Epithelial cell of prostate (primary cell): ENCODE measurements around the gene LMO4.

Source experiments
- DNase-seq: peaks from one replicate; pipeline ENCODE4 v3.0.0-alpha.2; 2011; ENCODE audit warnings: low read depth, low spot score
- H3K27ac ChIP-seq: fragments of 450-650 bp; 2 replicates; pipeline ENCODE4 v1.5.1; 2017; ENCODE audit warnings: mild to moderate bottlenecking

LMO4 gene

DNA sequence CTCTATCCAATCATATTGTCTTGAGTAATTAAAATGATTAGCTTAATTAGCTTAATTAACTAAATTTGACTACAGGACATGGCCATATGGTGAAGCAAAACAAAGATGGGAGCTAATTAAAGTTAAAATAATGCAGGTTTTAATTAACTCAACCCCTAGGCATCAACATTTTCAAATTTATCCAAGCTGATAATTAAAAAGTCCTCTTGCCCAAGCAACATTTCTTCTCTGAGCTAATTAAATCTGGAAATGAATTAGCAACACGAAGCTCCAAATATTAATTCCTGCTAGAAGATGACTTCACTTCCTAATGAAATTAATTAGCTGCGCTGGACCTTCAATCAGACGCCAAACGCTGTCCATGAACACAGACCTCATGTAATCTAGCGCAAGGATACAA lies 27.9 kb downstream of the LMO4 start:
- no peak for DNase-seq
- H3K27ac ChIP-seq: no peak overlapping the region

DNA sequence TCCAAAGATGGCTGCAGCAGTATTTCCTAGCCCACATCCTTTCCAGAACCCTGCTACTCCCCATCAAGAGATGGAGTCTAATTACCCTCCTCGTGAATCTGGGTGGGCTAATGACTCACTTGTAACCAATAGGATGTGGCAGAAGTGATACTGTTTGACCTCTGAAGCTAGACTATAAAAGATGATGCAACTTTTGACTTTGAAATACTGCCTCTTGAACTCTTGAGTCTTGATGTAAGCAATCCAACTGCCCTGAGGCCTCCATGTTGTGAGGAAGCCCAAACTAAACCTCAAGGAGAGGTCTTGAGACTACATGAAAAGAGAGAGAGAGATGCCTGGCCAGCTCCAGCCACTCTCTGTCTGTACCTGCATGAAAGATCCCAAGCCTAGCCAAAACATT lies 29.5 kb downstream of the LMO4 start:
- H3K27ac ChIP-seq: no peak overlapping the region
- DNase-seq: no peak

DNA sequence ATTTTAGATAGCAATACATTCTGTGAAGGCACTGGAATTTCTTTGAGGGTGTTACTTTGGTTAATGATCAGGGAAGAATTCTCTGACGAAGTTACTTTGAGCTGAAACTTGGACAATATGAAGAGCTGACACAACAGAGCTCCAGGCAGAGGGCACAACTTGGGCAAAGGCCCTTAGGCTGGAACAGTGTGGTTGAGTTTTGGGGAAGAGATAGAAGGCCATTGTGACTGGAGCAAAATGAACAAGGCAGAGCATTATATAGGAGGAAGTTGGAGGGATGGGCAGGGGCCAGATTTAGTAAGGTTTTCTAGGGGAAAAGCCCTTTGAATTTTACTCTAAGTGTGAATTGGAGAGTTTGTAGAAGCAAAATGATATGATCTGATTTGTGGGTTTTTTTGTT lies 30.9 kb downstream of the LMO4 start:
- no peak overlapping the region for H3K27ac ChIP-seq
- DNase-seq: no peak

DNA sequence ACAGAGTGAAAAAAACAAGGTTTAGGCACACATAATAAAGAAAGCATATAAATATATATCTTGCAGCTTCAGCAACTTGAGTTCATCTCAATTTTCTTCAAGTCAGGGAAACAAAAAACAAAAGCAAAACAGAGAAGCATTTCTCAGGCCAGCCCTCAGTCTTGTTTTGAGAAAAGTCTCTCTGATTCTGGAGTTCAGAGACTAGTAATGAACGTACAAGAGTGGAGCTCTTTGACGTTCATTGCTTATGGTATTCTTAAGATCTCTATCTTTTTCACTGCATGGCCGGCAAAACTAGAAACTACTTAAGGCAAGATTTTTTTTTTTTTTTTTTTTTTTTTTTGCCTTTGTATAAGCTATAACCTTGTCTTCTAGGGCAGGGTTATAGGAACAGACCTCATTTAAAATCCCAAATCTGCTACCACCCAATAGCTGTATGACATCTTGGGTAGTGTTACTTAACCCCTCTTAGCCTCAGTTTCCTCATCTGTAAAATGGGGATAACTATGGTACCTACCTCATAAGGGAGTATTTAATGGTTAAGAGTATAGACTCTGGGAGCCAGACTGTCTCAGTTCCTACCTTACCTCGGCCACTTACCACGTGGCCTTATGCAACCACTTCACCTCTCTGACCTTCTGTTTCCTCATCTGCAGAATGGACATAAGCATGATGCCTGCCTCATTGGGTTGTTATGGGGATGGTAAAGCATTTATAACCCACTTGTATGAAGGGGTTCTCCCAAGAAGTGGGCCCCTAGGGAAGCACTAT lies 33.6 kb downstream of the LMO4 start:
- DNase-seq: no peak
- no peak overlapping the region for H3K27ac ChIP-seq

DNA sequence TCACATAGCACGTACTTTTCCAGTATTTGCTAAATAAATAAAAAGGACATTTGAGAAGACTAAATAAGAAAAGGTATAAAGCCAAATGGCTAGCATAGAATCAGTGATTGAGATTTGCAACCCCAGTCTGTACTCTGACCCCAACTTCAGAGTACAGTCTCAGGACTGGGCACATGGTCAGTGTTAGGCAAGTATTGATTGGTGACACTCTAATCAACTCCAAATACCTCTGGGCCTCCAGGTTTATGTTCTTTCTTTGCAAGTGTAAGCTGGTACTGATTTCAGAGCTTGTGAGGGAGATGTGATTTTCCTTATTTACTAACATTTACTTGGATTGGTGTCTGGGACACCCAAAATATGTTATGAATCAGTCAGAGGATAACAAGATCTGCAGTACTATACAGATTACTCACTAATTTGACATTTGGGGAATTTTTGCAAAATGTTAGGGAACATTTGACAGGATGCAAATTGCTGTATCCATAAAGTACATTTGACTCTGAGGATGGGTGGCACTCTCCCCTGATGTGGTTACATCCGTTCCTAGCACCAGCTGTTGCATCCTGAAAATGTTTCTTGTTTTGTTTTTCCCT lies 34.2 kb downstream of the LMO4 start:
- no peak for DNase-seq
- no peak overlapping the region for H3K27ac ChIP-seq

DNA sequence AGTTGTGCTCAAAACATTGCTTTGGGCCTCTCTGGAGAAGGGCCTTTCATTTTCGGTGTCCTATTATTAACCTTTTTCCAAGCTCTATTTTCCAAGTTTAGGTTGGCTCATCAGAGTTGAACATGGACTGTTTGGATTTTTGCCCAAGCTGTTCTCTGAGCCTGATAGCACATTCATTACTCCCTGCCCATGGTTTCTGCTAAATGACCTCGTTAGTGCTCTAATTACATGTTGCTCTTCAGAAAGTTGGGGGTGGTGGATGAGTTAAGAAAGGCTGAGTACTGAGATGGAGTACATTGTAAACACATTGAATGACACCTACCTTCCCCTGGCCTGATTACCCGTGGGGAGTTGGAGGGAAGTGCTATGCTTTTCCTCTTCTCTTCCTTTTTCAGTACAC lies 38.9 kb downstream of the LMO4 start:
- no peak overlapping the region for H3K27ac ChIP-seq
- DNase-seq: no peak

DNA sequence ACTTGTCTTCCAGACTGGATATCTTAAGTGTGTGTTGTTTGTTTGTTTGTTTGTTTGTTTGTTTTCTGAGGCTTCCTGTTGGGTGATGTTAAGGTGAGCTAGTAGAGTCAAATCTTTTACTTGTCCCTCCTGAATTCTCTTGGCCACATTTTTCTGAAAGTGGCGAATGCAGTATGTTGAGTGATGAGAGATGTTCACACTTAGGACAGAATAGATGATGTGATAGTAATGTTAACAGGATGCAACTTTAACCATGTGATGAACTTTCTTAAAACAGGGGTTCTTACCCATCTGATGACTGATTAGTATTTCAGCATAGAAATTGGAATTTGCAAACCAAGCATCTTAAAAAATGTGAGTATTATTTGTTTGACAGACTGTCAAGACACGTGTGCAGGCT lies 40.2 kb downstream of the LMO4 start:
- DNase-seq: no peak
- H3K27ac ChIP-seq: no peak overlapping the region

DNA sequence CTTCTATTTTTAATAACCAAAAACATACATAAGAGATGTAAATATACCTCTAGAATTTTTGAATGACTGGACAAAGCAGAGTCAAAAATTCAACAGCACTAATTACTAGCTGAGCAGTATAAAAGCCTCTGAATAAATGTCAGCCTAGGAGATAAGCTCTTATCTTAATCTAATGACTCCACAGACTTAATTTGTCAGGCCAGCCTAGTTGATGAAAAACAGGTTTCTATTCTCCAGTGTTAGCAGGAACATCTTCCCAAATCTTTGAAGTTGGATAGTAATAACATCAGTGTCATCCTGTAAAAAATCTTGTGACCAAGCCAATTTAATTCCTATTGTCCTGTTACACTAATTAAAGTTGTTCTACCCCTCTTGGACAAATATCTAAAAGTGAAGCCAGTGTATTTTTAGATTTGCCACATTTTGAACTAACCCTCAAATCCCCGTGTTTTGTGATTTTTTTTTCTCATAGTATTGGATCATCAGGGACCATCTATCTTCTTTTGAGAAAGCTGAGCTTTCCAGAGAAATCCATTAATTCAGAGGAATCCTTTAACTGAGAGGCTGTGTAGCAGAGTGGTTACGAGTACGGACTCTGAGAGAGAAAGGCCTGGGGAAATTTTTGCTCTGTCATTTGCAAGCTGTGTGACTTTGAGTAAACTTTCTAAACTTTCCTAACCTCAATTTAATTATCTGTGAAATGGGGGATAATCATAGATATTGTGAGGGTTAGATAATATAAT lies 41.2 kb downstream of the LMO4 start:
- no peak overlapping the region for H3K27ac ChIP-seq
- no peak for DNase-seq

DNA sequence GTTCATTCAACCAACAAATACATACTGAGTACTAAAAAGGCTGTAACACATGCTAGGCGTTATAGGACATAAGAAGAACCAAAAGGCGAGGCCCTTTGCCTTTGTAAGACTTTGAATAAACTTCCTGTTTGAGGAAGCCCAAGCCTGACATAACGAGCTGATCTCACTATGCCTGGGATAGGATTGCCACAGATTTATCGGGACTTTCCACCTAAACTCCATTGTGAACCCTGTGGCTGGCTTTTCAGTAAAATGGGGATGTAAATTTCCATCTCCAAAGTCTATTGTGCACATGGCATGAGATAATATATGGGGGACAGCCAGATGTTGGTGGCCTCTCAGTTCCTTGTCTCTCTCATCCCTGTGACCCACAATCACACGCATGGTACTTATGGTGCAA lies 41.9 kb downstream of the LMO4 start:
- no peak overlapping the region for H3K27ac ChIP-seq
- DNase-seq: no peak

DNA sequence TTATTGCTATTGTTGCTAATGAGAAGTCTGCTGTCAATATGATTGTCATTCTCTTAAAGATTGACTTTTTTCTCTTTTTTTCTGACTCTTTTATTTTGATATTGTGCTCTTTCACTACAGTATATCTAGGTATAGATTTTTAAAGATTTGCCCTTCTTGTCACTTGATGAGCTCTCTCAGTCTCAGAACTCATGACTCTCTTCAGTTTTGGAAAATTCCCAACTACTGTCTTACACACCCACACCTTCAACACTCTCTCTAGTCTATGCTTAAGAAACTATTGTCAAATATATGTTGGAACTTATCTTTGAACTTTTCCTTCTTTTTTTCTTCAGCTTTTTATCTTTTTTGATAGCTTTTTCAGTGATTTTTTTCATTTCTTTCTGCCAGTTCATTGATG lies 50.6 kb downstream of the LMO4 start:
- DNase-seq: no peak

DNA sequence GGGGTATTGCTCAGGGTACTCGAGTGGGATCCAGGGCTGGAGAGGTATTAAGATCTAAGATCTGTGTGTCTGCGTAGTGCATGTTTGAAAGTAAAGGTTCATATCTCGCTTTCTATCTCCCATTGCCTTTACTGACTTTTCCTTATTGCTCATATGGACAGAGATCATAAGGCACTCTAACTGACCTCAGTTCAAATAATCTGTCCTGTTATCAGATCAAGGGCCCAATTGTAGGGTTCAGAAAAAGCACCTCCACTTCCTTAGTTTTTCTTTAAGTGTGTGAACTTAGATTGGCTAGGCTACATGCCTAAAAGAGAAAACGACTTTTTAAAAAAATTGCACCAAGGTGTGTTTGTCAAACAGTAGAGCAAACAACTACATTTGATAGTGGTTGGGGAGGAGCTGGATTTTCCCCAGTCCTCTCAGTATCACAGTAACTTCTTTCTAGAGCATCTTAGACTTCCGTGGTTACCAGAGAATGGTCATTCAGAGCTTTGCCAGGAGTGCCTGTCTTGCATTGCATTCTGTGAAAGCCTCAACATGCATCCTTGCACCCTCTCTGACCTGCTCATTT lies 57.6 kb downstream of the LMO4 start:
- no peak overlapping the region for H3K27ac ChIP-seq
- DNase-seq: no peak

More for the DNA sequence above, 50.6 kb downstream of the LMO4 start:
- no peak overlapping the region for H3K27ac ChIP-seq

DNA sequence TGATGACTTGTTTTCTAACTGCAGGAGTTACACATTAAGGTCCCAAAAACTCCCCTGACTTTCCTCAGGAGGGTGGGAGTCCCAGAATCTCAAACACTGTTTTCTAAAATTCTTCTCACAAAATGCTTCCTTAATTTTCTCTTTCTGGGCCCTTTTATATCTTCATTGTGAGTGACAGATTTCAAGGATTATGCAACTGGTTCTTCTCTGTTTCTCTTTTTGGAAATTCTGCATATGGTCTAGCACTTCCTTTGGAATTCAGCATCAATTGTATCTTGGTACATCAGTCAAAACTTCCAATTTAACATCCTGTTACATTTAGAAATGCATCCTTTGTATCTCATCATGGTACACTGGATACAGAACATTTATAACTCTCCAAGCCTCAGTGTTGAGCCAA lies 59.7 kb downstream of the LMO4 start:
- DNase-seq: no peak
- no peak overlapping the region for H3K27ac ChIP-seq

DNA sequence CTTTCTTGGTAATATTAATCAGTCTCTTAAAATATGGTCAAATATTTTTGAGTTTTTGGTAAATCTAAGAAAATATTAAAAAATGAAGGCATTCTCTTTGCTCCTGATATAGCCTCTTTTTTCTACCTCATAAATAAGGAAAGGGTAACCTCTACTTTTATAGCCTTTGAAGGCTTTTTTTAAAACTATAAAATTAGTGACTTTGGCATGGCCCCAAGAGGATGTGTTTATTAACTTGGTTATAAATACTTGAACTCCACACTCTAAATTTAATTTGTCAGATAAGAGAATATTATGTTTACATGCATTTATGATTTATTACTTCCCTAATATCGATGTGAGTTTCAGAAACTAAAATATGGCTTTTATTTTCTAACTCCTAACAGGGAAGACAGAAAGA lies 60.3 kb downstream of the LMO4 start:
- DNase-seq: no peak
- H3K27ac ChIP-seq: no peak overlapping the region

DNA sequence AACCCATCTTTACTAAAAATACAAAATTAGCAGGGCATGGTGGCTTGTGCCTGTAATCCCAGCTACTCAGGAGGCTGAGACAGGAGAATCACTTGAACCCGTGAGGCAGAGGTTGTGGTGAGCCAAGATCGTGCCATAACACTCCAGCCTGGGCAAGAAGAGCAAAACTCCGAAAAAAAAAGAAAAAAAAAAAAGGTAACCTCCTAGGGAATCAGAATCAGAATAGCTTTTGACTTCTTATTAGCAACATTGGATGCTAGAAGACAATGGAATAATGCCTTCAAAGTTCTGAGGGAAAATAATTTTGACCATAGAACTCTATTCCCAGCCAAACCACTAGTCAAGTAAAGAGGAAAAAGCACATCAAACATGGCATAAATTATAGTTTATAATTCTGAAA lies 60.9 kb downstream of the LMO4 start:
- no peak for DNase-seq
- no peak overlapping the region for H3K27ac ChIP-seq

DNA sequence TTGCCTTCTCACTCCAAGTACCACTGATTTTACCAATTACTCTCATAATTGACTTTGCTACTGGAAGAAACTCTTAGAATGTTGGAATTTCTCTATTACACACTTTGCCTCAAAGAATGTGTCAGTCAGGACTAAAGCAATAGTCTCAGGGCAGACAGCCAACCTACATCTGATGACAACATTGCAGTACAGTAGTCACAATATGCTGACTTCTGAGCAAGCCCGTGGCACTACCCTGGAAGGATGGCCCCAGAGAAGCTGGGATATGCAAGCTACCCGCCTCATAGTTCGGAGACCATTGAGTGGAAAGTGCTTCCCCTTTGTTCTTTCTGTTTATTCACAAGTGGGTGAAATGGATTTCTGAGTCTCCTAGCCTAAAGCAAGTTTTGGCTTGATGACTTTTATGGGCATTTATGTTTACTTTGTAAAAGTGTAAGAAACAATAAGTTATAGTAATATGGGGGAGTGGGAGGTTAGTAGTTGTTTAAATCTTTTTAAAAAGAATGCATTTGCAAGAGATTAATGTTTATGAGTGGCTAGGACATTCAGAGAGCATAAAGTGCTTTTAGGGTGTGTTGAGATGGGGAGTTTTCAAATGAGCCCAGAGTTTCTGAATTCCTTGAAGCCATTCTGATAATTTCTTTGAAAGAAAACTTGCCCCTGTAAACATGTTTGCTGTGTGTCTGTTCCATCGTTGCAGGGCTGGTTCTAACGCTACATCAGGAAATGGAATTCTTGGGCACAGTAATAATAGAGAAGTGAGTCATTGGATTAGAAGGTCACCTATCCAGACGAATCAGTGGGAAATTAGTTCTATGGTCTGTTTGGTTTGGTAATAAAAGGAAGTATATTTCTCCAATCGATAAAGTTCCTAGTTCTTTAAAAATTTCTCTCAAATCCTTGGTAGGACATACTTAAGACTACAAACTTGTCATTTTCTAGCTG lies 63.8 kb downstream of the LMO4 start:
- peak overlapping the region; percentile 51 for H3K27ac ChIP-seq
- no peak for DNase-seq

DNA sequence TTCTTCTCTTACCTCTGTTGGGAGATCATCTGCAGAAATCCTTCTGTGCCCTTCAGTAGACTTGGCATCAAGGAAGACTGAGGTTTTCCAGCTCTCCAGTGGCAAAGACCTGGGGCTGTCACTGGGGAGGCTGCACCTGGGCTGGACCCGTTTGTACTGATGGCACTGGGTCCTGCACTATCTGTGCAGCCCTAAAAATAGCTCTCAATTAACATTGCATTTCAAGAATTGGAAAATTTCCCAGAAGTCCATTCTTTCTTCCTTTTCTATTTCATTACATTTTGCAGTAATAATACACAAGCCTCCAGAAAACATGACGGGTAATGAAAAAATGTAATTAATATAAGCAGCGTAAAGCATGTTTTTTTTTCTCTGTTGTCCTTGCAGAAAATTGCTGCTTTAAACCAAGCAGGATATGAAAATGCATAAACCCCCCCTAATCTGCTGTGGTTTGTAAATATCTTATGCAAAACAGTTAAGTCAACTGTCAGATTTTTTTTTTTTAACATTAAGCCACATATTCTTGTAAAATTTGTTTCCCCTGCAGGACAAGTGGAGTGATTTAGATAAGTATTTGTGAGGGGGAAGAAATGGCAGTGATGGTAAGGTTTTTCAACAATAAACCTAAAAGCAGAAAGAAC lies 64.9 kb downstream of the LMO4 start:
- H3K27ac ChIP-seq: peak overlapping the region; percentile 51
- DNase-seq: no peak

DNA sequence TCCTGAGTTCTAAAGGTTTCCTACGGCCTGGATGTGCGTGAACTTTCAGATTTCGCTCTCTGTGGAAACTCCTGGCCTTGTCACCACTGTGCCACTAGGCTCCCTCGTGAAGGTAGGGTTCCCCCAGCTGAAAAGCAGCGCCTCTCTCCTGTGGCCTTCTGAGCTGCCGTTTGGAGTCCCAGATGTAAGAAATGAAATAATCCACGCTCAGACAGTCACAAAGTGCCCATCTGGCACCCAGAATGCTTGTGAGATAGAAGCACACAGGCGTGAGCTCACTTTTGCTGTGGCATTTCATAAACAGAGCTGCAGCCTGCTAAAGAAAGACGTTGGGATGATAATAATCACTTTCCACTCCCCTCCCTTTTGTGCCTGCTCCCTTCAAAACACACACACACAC lies 65.8 kb downstream of the LMO4 start:
- no peak overlapping the region for H3K27ac ChIP-seq
- no peak for DNase-seq

DNA sequence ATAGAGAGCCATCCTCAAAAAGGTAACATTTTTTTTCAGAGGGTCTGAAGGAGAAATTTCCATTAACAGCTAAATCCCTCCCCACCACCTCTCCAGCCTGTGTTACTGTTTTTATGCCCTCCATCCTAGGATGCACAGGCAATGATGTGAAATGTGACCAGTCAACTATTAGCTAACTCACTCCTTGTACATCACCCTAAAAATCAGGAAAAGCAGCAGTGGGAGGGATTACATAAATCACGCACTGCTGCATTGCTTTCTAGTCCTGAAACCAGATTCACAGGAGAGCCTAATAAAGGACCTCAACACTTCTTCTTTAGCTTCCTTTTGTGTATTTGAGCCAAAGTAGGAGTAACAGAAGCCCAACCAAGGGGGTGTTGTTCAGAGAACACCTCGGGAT lies 66.3 kb downstream of the LMO4 start:
- H3K27ac ChIP-seq: no peak overlapping the region
- no peak for DNase-seq
